ENCODE measurements around the gene TNFAIP2.

DNA sequence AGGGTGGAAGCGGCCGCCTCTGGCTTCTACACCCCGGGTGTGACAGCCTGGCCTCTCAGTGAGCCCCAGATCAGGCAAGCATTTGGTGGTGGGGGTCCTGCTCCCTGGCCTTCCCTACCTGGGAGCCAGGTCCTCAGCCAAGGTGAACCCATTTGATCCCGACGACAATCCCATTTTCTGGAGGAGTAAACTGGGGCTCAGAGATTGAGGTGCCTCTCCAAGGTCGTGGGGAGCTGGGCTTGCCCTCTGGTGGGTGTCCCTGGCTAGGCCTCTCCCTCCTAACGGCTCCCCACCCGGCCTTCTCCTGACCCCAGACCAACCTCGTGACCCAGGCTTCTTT is 31.4 kb upstream of the TNFAIP2 start:
- TF ChIP-seq, protein P1, sequence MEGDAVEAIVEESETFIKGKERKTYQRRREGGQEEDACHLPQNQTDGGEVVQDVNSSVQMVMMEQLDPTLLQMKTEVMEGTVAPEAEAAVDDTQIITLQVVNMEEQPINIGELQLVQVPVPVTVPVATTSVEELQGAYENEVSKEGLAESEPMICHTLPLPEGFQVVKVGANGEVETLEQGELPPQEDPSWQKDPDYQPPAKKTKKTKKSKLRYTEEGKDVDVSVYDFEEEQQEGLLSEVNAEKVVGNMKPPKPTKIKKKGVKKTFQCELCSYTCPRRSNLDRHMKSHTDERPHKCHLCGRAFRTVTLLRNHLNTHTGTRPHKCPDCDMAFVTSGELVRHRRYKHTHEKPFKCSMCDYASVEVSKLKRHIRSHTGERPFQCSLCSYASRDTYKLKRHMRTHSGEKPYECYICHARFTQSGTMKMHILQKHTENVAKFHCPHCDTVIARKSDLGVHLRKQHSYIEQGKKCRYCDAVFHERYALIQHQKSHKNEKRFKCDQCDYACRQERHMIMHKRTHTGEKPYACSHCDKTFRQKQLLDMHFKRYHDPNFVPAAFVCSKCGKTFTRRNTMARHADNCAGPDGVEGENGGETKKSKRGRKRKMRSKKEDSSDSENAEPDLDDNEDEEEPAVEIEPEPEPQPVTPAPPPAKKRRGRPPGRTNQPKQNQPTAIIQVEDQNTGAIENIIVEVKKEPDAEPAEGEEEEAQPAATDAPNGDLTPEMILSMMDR (IDR thresholded peaks at IDR 0.05), result no peak
- TF ChIP-seq EZH2 (IDR thresholded peaks at IDR 0.05) (no peak), EZH2phosphoT487 (IDR thresholded peaks at IDR 0.05) (no peak)

Data from neural progenitor cell (in vitro differentiated cells).